Kidney (tissue), 14 donors: ENCODE results near the gene KCNJ15. TPM values are rescaled to one million over a fixed set of nuclear protein-coding genes. Genes with fewer than 3 reads are reported as not detected.
A peak's percentile ranks its signal among the peaks of the same experiment; 100 is the strongest.

Experiments used
- DNase-seq, 5 donors: peaks; one replicate each; pipeline ENCODE4 v3.0.0-alpha.2; 2013 to 2020
- FAIRE-seq: peaks from 2 replicates; lab custom pipeline; 2012; peaks lifted over from hg19 to GRCh38; lab: Jason Lieb, UNC
- H3K27ac ChIP-seq, 2 donors: one replicate each; pipeline ENCODE4 v1.7.0; 2013; ENCODE audit warnings: low read depth in 2 of 2, low read length in 2 of 2, inconsistent platforms in 1 of 2
- H3K27me3 ChIP-seq: one replicate; pipeline ENCODE4 v1.7.1; 2013; ENCODE audit warnings: low read length, inconsistent platforms; ENCODE audit not compliant: control insufficient read depth, insufficient read depth
- H3K36me3 ChIP-seq, 3 donors: one replicate each; pipeline versions ENCODE4 v1.7.0 to v1.7.1; 2013; ENCODE audit warnings: low read length in 3 of 3, control low read depth in 1 of 3, inconsistent platforms in 1 of 3; ENCODE audit not compliant: insufficient read depth in 3 of 3, control insufficient read depth in 2 of 3
- H3K4me1 ChIP-seq, 3 donors: one replicate each; pipeline versions ENCODE4 v1.7.0 to v1.7.1; 2013; ENCODE audit warnings: low read length in 3 of 3, inconsistent platforms in 1 of 3, low read depth in 1 of 3; ENCODE audit not compliant: control insufficient read depth in 2 of 3, insufficient read depth in 2 of 3
- H3K4me3 ChIP-seq, 3 donors: one replicate each; pipeline versions ENCODE4 v1.7.0 to v1.8.1; 2013; ENCODE audit warnings: low read length in 3 of 3, control low read depth in 1 of 3, inconsistent platforms in 1 of 3
- H3K9ac ChIP-seq, 3 donors: one replicate each; pipeline versions ENCODE4 v1.7.0 to v1.7.1; 2013; ENCODE audit warnings: low read length in 3 of 3, control low read depth in 1 of 3, inconsistent platforms in 1 of 3
- H3K9me3 ChIP-seq, 3 donors: one replicate each; pipeline versions ENCODE4 v1.7.0 to v1.7.1; 2013; ENCODE audit warnings: low read length in 3 of 3, control low read depth in 1 of 3, inconsistent platforms in 1 of 3; ENCODE audit not compliant: control insufficient read depth in 2 of 3, insufficient read depth in 1 of 3
- CTCF ChIP-seq: IDR thresholded peaks from 3 replicates; pipeline ENCODE4 v1.5.1; 2012; ENCODE audit warnings: mild to moderate bottlenecking, moderate library complexity, borderline replicate concordance; ENCODE audit not compliant: insufficient read depth; ENCODE audit errors: extremely low read depth
- intact Hi-C: fragments of 100-400 bp; cut with DNase I; formaldehyde crosslinking; loops from one replicate; pipeline ENCODE4 v1.11.1; 2022
- polyA plus RNA-seq: library from polyadenylated mRNA; stranded (reverse); fragments of 350-450 nt; fragmentation: Illumina TruSeq; extraction: RNeasy Lipid Tissue Mini Kit (QIAGEN cat#74804); gene quantifications from one replicate; pipeline ENCODE4 v1.2.3, GENCODE V29; 2014; ENCODE audit warnings: low read depth, low replicate concordance; ENCODE audit not compliant: insufficient read depth
- total RNA-seq: library from RNA; stranded (reverse); fragmentation: NEBNext Ultra II Directional; extraction: Animal tissue kit (Norgen Biotek cat#: 25700); gene quantifications from one replicate; pipeline ENCODE4 v1.2.1, GENCODE V29; 2021
- donor health status: control.
- donor health status: control.
- donor health status: control.
- donor health status: control.
- donor health status: control.
- donor health status: DM: yes; HTN: yes; CAD: no.
- donor health status: Normal renal cell carcinoma (clear cell type).

KCNJ15 gene
- total and polyA plus RNA-seq, 2 donors from 2014 or later = 102 to 142 TPM

GRCh38 chr21:38267136-38267755 is 10.5 kb downstream of the KCNJ15 start:
- Histone ChIP-seq H3K9me3 (no peaks in the 10 kb centered on the region), H3K27ac (peak overlapping the region; percentile 59 to 67), H3K9ac (peak overlapping the region in 1 of 3 donors; percentile 8), H3K27me3 (no peaks in the 10 kb centered on the region), H3K4me3 (peak overlapping the region in 2 of 3 donors; percentile 4 to 16), H3K36me3 (no peaks in the 10 kb centered on the region), H3K4me1 (peaks cover 0 to 26% (median 17%) of the 10 kb centered on the region in 3 donors)
- no peak for DNase-seq
- TF ChIP-seq CTCF = no peak
- FAIRE-seq = no peak
- intact Hi-C loops = no loop called here

GRCh38 chr21:38267991-38268863 is 11.4 kb downstream of the KCNJ15 start:
- H3K9ac ChIP-seq = peak overlapping the region in 1 of 3 donors; percentile 51
- H3K4me1 ChIP-seq = peaks cover 0 to 25% (median 17%) of the 10 kb centered on the region in 3 donors
- H3K27ac ChIP-seq = peak overlapping the region; percentile 50 to 74
- FAIRE-seq (no peak), DNase-seq (peak in 1 of 5 donors; percentile 46)
- H3K27me3 ChIP-seq = no peaks in the 10 kb centered on the region
- peak overlapping the region in 1 of 3 donors; percentile 27 for H3K4me3 ChIP-seq
- intact Hi-C loops = no loop called here
- H3K36me3 ChIP-seq = no peaks in the 10 kb centered on the region
- TF ChIP-seq CTCF = no peak
- no peaks in the 10 kb centered on the region for H3K9me3 ChIP-seq

GRCh38 chr21:38268864-38269575 is 12.2 kb downstream of the KCNJ15 start:
- H3K27ac ChIP-seq = peak overlapping the region; percentile 50 to 74
- peak overlapping the region in 1 of 3 donors; percentile 27 for H3K4me3 ChIP-seq
- DNase-seq = no peak
- H3K9me3 ChIP-seq = no peaks in the 10 kb centered on the region
- no peaks in the 10 kb centered on the region for H3K27me3 ChIP-seq
- no peak for FAIRE-seq
- peaks cover 0 to 25% (median 17%) of the 10 kb centered on the region in 3 donors for H3K4me1 ChIP-seq
- TF ChIP-seq CTCF = no peak
- intact Hi-C loops = no loop called here
- H3K36me3 ChIP-seq = peaks cover 0 to 6% (median 0%) of the 10 kb centered on the region in 3 donors
- peak overlapping the region in 1 of 3 donors; percentile 51 for H3K9ac ChIP-seq
